Activated CD4-positive, alpha-beta T cell treated with anti-CD3 and anti-CD28 coated beads, Interleukin-2, amount 10 ng/mL, durations not matched to agents 24 days and 14 days (primary cell): Measurements from ENCODE around the gene NOL6. TPM values are rescaled to one million over a fixed set of nuclear protein-coding genes. Genes with fewer than 3 reads are reported as not detected.
"Not testable (repeated sequence)": the region's sequence is repeated elsewhere in the genome, so short reads cannot be mapped to it uniquely, and the experiment has no call there.

Experiments
- DNase-seq: peaks from one replicate; pipeline ENCODE4 v3.0.0; 2022
- H3K27ac Mint-ChIP-seq: one replicate; pipeline ENCODE4 v1.8.0; 2022; ENCODE audit warnings: mild to moderate bottlenecking, mixed read lengths
- H3K27me3 Mint-ChIP-seq: one replicate; pipeline ENCODE4 v1.8.0; 2022; ENCODE audit warnings: mixed read lengths
- H3K36me3 Mint-ChIP-seq: one replicate; pipeline ENCODE4 v1.8.0; 2022; ENCODE audit warnings: low read depth, mild to moderate bottlenecking, mixed read lengths
- H3K4me1 Mint-ChIP-seq: one replicate; pipeline ENCODE4 v1.8.0; 2021; ENCODE audit warnings: mixed read lengths
- H3K4me3 Mint-ChIP-seq: one replicate; pipeline ENCODE4 v1.8.0; 2022; ENCODE audit warnings: mild to moderate bottlenecking, moderate library complexity, mixed read lengths
- H3K9me3 Mint-ChIP-seq: one replicate; pipeline ENCODE4 v1.8.0; 2021; ENCODE audit warnings: mixed read lengths
- intact Hi-C: fragments of 100-400 bp; cut with micrococcal nuclease; formaldehyde crosslinking; loops from one replicate; pipeline ENCODE4 v1.15.1; 2023
- total RNA-seq: library from RNA; stranded (reverse); gene quantifications from 2 replicates; pipeline ENCODE4 v1.2.3, GENCODE V29; 2022

NOL6 gene, protein sequence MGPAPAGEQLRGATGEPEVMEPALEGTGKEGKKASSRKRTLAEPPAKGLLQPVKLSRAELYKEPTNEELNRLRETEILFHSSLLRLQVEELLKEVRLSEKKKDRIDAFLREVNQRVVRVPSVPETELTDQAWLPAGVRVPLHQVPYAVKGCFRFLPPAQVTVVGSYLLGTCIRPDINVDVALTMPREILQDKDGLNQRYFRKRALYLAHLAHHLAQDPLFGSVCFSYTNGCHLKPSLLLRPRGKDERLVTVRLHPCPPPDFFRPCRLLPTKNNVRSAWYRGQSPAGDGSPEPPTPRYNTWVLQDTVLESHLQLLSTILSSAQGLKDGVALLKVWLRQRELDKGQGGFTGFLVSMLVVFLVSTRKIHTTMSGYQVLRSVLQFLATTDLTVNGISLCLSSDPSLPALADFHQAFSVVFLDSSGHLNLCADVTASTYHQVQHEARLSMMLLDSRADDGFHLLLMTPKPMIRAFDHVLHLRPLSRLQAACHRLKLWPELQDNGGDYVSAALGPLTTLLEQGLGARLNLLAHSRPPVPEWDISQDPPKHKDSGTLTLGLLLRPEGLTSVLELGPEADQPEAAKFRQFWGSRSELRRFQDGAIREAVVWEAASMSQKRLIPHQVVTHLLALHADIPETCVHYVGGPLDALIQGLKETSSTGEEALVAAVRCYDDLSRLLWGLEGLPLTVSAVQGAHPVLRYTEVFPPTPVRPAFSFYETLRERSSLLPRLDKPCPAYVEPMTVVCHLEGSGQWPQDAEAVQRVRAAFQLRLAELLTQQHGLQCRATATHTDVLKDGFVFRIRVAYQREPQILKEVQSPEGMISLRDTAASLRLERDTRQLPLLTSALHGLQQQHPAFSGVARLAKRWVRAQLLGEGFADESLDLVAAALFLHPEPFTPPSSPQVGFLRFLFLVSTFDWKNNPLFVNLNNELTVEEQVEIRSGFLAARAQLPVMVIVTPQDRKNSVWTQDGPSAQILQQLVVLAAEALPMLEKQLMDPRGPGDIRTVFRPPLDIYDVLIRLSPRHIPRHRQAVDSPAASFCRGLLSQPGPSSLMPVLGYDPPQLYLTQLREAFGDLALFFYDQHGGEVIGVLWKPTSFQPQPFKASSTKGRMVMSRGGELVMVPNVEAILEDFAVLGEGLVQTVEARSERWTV
- 86.7 and 86.8 TPM in 2 replicates for total RNA-seq

DNA sequence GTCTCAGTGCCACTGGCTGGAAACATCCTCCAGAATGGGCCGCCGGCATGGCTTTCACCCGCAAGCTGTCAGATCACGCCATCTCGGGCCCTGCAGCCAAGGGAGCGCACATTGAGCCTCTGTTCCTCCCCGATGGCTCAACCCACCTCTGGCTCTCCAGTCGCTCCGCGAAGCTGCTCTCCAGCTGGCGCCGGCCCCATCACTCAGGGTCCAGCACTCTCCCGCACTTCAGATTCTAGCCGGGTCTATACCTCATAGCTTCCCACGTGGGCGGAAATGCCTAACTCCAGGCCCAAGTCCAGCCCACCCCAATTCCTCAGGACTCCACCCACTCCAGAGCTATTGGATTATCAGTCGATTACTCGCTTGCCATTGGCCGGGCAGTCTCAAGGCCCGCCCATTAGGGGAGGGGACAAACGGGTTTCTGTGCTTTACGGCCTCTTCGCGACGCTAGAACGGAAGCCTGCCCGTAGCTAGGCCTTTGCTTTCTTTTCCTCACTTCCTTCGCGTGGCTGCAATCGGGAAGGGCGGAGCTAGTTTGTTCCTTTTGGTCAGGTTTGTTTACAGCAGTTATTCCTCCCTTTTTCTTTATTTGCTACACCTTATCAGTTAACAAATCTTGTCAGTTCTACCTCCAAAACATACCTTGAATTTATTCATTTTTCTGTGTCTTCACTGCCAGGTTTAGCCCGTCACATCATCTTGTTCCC lies at the start of gene NOL6:
TSS of gene NOL6 (minus strand) at position 282 of the 710 bp plus-strand sequence. CDS start at position 200, 82 bp downstream.
- intact Hi-C loops, result loop anchor here (1.0 to 5.0 kb wide), 3 partner anchors 27 to 183 kb away; partner anchors contain the start of genes AQP3 and NFX1
- Mint-ChIP-seq H3K27ac (peak within 1 kb of the TSS; percentile 95), H3K9me3 (no peaks in the 10 kb centered on the region), H3K36me3 (peaks cover 41% of the 10 kb centered on the region), H3K27me3 (no peaks in the 10 kb centered on the region), H3K4me1 (peaks cover 15% of the 10 kb centered on the region), H3K4me3 (peak within 1 kb of the TSS; percentile 95)
- DNase-seq, result peak; percentile 100

DNA sequence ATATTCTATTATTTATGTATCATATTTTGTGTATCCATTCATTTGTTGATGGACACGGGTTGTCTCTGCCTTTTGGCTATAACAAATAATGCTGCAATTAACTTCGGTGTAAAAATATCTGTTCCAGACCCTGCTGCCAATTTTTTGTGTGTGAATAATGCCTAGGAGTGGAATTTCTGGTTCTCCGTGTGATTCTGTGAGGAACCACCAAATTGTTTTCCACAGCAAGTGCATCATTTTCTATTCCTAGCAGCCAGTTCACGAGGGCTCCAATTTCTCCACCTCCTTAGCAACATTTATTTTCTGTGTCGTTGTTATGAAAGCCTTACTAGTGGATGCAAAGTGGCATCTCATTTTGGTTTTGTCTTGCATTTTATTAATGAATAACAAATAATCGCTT lies 48.1 kb upstream of the NOL6 start:
- H3K4me1 Mint-ChIP-seq, H3K36me3 Mint-ChIP-seq, DNase-seq, H3K9me3 Mint-ChIP-seq, H3K4me3 Mint-ChIP-seq, H3K27ac Mint-ChIP-seq, intact Hi-C loops: not testable (repeated sequence)
- peaks cover 48% of the 10 kb centered on the region for H3K27me3 Mint-ChIP-seq

DNA sequence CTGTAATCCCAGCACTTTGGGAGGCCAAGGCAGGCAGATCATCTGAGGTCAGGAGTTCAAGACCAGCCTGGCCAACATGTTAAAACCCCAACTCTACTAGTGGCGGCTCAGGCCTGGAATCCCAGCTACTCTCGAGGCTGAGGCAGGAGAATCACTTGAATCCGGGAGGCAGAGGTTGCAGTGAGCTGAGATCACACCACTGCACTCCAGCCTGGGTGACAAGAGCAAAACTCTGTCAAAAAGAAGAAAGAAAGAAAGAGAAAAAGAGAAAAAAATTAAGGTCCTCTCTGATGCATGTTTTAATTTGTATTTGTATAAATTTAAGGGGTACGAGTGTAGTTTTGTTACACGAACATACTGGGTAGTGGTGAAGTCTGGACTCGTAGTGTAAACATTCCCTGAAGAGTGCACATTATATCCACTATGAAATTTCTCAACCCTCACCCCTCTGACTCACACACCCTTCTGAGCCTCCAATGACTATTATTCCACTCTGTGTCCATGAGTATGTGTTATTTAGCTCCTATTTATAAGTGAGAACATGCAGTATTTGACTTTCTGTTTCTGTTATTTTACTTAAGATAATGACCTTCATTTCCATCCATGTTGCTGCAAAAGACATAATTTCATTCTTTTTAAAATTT lies 44.3 kb upstream of the NOL6 start:
- intact Hi-C loops, result loop anchor here (2.0 kb wide), 1 partner anchor 115 kb away; the partner anchor contains the start of gene AQP7
- H3K27ac Mint-ChIP-seq, DNase-seq, H3K4me3 Mint-ChIP-seq, H3K9me3 Mint-ChIP-seq, H3K36me3 Mint-ChIP-seq, H3K4me1 Mint-ChIP-seq: not testable (repeated sequence)
- H3K27me3 Mint-ChIP-seq, result peaks cover 39% of the 10 kb centered on the region

DNA sequence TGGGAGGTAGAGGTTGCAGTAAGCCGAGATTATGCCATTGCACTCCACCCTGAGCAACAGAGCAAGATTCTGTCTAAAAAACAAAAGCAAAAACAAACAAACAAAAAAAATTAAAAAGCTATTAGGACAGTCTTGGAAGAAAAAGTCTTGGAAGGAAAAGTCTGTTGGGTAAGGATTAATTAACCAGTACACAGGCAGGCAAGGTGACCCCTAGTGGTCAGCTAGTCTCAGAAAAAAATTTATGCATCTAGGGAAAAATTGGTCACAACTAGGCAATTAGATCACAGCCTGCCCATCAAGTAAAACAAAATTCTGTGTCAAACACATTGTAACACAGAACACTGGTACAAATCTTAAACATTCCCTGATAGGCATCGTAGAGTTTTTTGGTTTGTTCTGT lies 43.6 kb upstream of the NOL6 start:
- Mint-ChIP-seq H3K4me1 (no peaks in the 10 kb centered on the region), H3K36me3 (no peaks in the 10 kb centered on the region), H3K9me3 (no peaks in the 10 kb centered on the region), H3K27me3 (peaks cover 36% of the 10 kb centered on the region), H3K27ac (no peak overlapping the region), H3K4me3 (no peak overlapping the region)
- DNase-seq, result no peak
- intact Hi-C loops, result loop anchor here (2.0 kb wide), 1 partner anchor 115 kb away; the partner anchor contains the start of gene AQP7

DNA sequence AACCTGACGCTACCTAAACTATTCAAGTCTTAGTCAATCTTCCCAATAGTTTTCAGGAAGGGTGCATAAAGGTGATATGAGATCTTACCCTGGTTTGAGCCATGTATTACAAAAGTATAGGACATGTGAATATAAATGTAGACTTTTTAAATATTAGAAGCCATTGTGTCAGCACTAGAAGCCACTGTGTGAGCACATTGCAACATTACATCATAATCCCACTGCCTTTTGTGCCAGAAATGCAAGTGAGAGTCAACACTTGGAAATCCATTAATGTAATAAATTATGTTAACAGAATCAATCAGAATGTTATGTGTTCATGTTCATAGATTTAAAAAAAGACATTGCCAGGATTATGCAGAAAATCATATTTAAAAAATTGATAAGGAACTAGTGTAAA lies 42.7 kb upstream of the NOL6 start:
- DNase-seq, result peak; percentile 8
- H3K4me3 Mint-ChIP-seq, H3K36me3 Mint-ChIP-seq, H3K9me3 Mint-ChIP-seq, H3K27ac Mint-ChIP-seq, H3K4me1 Mint-ChIP-seq: not testable (repeated sequence)
- peaks cover 28% of the 10 kb centered on the region for H3K27me3 Mint-ChIP-seq
- intact Hi-C loops, result loop anchor here (2.0 kb wide), 1 partner anchor 114 kb away; the partner anchor contains the start of gene AQP7

DNA sequence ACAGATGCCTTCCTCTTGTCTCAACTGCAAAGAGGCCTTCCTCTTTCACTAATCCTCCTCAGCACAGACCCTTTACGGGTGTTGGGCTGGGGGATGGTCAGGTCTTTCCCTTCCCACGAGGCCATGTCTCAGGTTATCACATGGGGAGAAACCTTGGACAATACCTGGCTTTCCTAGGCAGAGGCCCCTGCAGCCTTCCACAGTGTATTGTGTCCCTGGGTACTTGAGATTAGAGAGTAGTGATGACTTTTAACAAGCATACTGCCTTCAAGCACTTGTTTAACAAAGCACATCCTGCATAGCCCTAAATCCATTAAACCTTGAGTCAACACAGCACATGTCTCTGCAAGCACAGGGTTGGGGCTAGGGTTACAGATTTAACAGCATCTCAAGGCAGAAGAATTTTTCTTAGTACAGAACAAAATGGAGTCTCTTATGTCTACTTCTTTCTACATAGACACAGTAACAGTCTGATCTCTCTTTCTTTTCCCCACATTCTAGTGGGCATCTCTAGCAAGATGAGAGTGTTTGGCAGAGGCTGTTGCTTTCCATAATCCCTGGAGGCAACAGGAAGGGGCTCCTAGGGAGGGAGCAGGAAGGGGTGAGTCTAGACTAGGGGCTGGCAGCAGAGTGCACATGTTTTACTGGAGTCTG lies 41.7 kb upstream of the NOL6 start:
- DNase-seq, result peak; percentile 51
- peaks cover 24% of the 10 kb centered on the region for H3K27me3 Mint-ChIP-seq
- intact Hi-C loops, H3K4me1 Mint-ChIP-seq, H3K4me3 Mint-ChIP-seq, H3K9me3 Mint-ChIP-seq, H3K27ac Mint-ChIP-seq, H3K36me3 Mint-ChIP-seq: not testable (repeated sequence)

DNA sequence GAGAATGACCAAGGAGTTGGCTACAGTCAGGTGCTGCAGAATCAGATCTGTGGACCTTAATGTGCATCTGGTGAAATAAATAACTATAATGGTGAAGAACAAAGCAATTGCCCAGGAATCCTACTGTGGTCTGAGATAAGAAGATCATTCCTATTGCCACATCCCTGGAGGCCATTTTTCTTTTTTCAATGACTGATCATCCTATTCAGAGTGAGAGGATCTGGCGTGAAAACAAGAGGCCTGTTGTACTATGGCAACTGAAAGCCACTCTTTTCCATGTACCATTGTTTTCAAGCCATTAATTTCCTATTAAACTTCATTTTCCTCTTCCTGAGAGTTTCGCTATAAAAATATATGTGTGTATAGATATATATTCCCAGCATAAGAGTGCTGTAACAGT lies 38.8 kb upstream of the NOL6 start:
- intact Hi-C loops, result loop anchor here (5.0 kb wide), 1 partner anchor 40 kb away; the partner anchor contains the start of gene NOL6
- not testable (repeated sequence) for H3K9me3 Mint-ChIP-seq, H3K27ac Mint-ChIP-seq, H3K36me3 Mint-ChIP-seq, H3K4me1 Mint-ChIP-seq, H3K4me3 Mint-ChIP-seq
- peaks cover 17% of the 10 kb centered on the region for H3K27me3 Mint-ChIP-seq
- DNase-seq, result peak; percentile 34

DNA sequence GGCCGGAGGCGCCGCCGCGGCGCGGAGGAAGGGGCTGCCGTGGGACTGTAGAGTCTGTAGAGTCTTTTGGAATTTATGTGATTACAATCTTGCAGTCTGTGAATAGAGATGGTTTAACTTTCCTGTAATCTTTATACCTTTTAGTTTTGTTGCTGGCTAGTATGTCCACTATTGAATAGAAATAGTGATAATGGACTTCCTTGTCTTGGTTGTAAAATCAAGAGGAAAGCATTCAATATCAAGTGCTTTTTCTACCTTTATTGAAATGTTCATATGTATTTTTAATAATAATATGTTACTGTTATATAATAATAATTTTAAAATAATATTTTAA lies 37.4 kb upstream of the NOL6 start:
- Mint-ChIP-seq H3K4me1 (peaks cover 12% of the 10 kb centered on the region), H3K4me3 (peak overlapping the region; percentile 92), H3K27me3 (peaks cover 17% of the 10 kb centered on the region), H3K27ac (peak overlapping the region; percentile 90)
- H3K9me3 Mint-ChIP-seq, H3K36me3 Mint-ChIP-seq, DNase-seq: not testable (repeated sequence)
- intact Hi-C loops, result loop anchor here (5.0 kb wide), 1 partner anchor 39 kb away; the partner anchor contains the start of gene NOL6

DNA sequence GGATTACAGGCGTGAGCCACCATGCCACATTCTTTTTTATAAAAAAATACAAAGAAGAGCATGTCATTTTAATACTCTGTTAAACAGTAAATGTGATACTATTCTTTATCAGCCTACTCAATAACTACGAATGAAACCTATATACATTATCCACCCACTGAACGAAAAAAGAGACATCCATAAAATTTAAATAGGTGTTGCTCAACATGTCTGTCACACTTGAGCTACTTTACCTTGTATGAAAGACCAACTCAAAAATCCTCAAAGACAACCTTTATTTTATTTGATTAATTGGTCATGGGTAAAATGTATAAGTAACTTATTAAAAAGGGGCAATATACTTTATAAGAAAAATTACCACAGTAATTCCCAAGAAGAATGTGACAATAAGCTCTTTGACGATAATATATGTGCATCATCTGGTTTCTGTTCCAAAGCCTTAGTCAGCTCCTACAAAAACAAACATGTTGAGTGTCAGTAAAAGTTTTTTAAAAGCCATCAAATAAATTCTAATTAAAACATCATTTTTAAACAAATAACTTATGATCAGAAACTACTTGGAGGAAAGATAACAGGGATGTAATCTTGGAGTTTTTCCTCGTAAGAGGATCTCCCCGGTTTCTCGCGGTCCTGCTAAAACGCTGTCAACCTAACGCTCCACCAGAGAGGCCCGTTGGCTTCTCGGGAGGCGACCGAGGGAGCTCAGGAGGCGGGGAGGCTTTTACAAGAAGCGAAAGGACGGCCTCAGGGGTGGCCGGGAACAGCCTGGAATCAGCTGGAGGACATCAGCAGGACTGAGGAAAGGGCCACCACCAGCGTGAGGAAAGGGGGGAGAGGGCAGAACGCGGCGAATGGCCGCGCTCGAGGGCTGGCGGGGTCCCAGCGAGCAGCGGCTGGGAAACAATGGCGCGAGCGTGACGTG lies 36.8 kb upstream of the NOL6 start:
- Mint-ChIP-seq H3K27ac (peak overlapping the region; percentile 90), H3K36me3 (no peaks in the 10 kb centered on the region), H3K9me3 (no peaks in the 10 kb centered on the region), H3K4me3 (peak overlapping the region; percentile 92), H3K27me3 (peaks cover 13% of the 10 kb centered on the region), H3K4me1 (peaks cover 12% of the 10 kb centered on the region)
- peak; percentile 81 for DNase-seq
- intact Hi-C loops, result loop anchor here (5.0 kb wide), 1 partner anchor 38 kb away; the partner anchor contains the start of gene NOL6

DNA sequence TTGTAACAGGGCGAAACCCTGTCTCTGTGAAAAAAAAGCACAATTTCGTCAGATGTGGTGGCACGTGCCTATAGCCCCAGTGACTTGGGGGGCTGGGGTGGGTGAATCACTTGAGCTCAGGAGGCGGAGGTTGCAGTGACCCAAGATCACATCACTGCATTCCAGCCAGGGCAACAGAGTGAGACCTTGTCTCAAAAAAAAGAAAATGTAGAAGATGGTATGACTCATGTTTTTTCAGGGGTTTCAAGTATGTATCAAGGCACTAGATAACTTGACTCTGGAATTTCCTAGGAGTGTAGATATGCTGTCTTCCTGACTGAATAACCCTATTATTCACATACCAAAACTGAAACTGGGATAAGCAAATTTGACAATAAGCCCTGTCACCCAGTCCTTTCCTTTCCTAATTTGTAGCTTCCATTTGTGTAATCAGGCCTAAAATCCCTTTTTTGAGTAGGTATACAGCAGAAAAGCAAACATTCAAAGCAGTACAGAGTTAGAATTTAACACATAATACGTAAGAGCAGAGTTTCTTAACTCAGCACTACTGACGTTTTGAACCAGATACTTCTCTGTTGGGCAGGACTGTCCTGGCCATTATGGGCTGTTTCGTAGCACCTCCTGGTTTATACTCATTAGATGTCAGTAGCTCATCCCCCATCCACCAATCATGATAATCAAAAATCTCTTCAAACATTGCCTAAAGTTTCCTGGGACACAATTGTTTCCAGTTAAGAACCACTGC lies 33.1 kb upstream of the NOL6 start:
- Mint-ChIP-seq H3K27ac (no peak overlapping the region), H3K9me3 (no peaks in the 10 kb centered on the region), H3K36me3 (no peaks in the 10 kb centered on the region), H3K4me3 (no peak overlapping the region), H3K27me3 (peaks cover 3% of the 10 kb centered on the region), H3K4me1 (peaks cover 12% of the 10 kb centered on the region)
- DNase-seq, result no peak
- intact Hi-C loops, result no loop called here

DNA sequence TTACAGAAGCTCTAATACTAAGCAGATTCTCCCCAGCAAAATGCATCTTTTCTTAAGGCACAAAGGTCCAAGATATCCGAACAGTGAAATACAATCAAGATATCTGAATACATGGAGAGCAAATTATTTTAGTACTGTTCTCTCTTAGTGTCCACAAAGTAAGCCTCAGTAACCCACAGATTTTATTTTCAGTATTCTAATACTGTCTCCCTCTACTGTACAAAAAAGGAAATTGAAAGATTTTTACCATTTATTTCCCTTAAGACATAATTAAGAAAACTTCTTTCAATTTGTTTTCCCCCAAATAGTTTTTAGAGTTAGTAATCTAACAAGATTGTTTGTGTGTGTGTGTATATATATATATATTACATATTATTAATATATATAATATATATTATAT lies 24.7 kb upstream of the NOL6 start:
- intact Hi-C loops, result no loop called here
- H3K36me3 Mint-ChIP-seq, result no peaks in the 10 kb centered on the region
- no peak overlapping the region for H3K4me3 Mint-ChIP-seq
- DNase-seq, result no peak
- no peaks in the 10 kb centered on the region for H3K9me3 Mint-ChIP-seq
- no peak overlapping the region for H3K27ac Mint-ChIP-seq
- H3K27me3 Mint-ChIP-seq, result peaks cover 13% of the 10 kb centered on the region
- no peaks in the 10 kb centered on the region for H3K4me1 Mint-ChIP-seq
